OCI-LY1 (cell line): Measurements from ENCODE around the gene R3HCC1L.

Source experiments
- H2AFZ ChIP-seq: fragments of 200-600 bp; sonication (generic), shearing (Covaris generic); 2 replicates; pipeline ENCODE4 v1.6.0; 2014; ENCODE audit warnings: antibody characterized with exemption, mild to moderate bottlenecking, low read length
- H3F3A ChIP-seq: fragments of 200-600 bp; sonication (generic), shearing (Covaris generic); 2 replicates; pipeline ENCODE4 v1.6.0; 2014; ENCODE audit warnings: mild to moderate bottlenecking, antibody characterized with exemption, low read length, moderate library complexity; ENCODE audit not compliant: insufficient read depth
- H3K27ac ChIP-seq: fragments of 200-600 bp; sonication (generic); 2 replicates; pipeline ENCODE4 v1.5.1; 2014; ENCODE audit warnings: low read length, mixed run types, mild to moderate bottlenecking, low read depth; ENCODE audit not compliant: poor library complexity, severe bottlenecking
- H3K27me3 ChIP-seq: fragments of 200-600 bp; sonication (generic); 2 replicates; pipeline ENCODE4 v1.6.0; 2014; ENCODE audit warnings: antibody characterized with exemption, mild to moderate bottlenecking, low read length, moderate library complexity; ENCODE audit not compliant: insufficient read depth
- H3K36me3 ChIP-seq: fragments of 200-600 bp; sonication (generic); 2 replicates; pipeline ENCODE4 v1.6.1; 2014; ENCODE audit warnings: mild to moderate bottlenecking, antibody characterized with exemption, low read length, moderate library complexity, mixed read lengths; ENCODE audit not compliant: insufficient read depth
- H3K4me1 ChIP-seq: fragments of 200-600 bp; sonication (generic); 2 replicates; pipeline ENCODE4 v1.5.1; 2014; ENCODE audit warnings: mild to moderate bottlenecking, low read length, moderate library complexity; ENCODE audit not compliant: insufficient read depth, severe bottlenecking
- H3K4me2 ChIP-seq: fragments of 200-600 bp; sonication (generic), shearing (Covaris generic); 2 replicates; pipeline ENCODE4 v1.6.1; 2014; ENCODE audit warnings: low read length
- H3K4me3 ChIP-seq: fragments of 200-600 bp; sonication (generic); 2 replicates; pipeline ENCODE4 v1.5.1; 2014; ENCODE audit warnings: low read length, low read depth, mild to moderate bottlenecking, mixed read lengths; ENCODE audit not compliant: poor library complexity, severe bottlenecking
- H3K79me2 ChIP-seq: fragments of 200-600 bp; shearing (Covaris generic); 2 replicates; pipeline ENCODE4 v1.6.1; 2016; ENCODE audit warnings: mixed run types, low read length, mixed read lengths; ENCODE audit not compliant: insufficient read depth
- H3K9ac ChIP-seq: fragments of 200-600 bp; sonication (generic), shearing (Covaris generic); 2 replicates; pipeline ENCODE4 v1.6.1; 2014; ENCODE audit warnings: mild to moderate bottlenecking, low read length, mixed read lengths
- H3K9me2 ChIP-seq: fragments of 200-600 bp; sonication (generic), shearing (Covaris generic); 2 replicates; pipeline ENCODE4 v1.6.1; 2014; ENCODE audit warnings: low read depth, mild to moderate bottlenecking, low read length, mixed read lengths
- H3K9me3 ChIP-seq: fragments of 200-600 bp; shearing (Covaris generic); 2 replicates; pipeline ENCODE4 v1.6.1; 2014; ENCODE audit warnings: low read length, mixed read lengths
- H4K20me1 ChIP-seq: fragments of 200-600 bp; sonication (generic), shearing (Covaris generic); 2 replicates; pipeline ENCODE4 v1.6.0; 2016; ENCODE audit warnings: mild to moderate bottlenecking, low read length; ENCODE audit not compliant: insufficient read depth
- EZH2 ChIP-seq: fragments of 200-600 bp; sonication (generic), shearing (Covaris generic); IDR thresholded peaks from 2 replicates; pipeline ENCODE4 v1.8.0; 2017; ENCODE audit warnings: borderline replicate concordance, mixed run types, mild to moderate bottlenecking, antibody characterized with exemption, low read length, moderate library complexity, mixed read lengths
- TF ChIP-seq, protein P1 (sequence below): fragments of 200-600 bp; sonication (generic), shearing (Covaris generic); IDR thresholded peaks from 2 replicates; pipeline ENCODE4 v1.5.1; 2017; ENCODE audit warnings: mild to moderate bottlenecking, antibody characterized with exemption, low read length, moderate library complexity, mixed read lengths

The R3HCC1L gene

GRCh38 chr10:98088186-98088971, 46.1 kb upstream of the R3HCC1L start:
- Histone ChIP-seq H3K27me3 (no peaks in the 10 kb centered on the region), H3K9me2 (no peaks in the 10 kb centered on the region), H2AFZ (no peak overlapping the region), H3K4me3 (no peak overlapping the region), H3K36me3 (no peaks in the 10 kb centered on the region), H3K9me3 (no peaks in the 10 kb centered on the region), H3K79me2 (no peaks in the 10 kb centered on the region), H3K4me1 (no peaks in the 10 kb centered on the region), H3F3A (no peaks in the 10 kb centered on the region), H3K9ac (no peak overlapping the region), H4K20me1 (no peaks in the 10 kb centered on the region), H3K27ac (no peak overlapping the region), H3K4me2 (no peak overlapping the region)
- TF ChIP-seq EZH2, result no peak
- TF ChIP-seq, protein P1, sequence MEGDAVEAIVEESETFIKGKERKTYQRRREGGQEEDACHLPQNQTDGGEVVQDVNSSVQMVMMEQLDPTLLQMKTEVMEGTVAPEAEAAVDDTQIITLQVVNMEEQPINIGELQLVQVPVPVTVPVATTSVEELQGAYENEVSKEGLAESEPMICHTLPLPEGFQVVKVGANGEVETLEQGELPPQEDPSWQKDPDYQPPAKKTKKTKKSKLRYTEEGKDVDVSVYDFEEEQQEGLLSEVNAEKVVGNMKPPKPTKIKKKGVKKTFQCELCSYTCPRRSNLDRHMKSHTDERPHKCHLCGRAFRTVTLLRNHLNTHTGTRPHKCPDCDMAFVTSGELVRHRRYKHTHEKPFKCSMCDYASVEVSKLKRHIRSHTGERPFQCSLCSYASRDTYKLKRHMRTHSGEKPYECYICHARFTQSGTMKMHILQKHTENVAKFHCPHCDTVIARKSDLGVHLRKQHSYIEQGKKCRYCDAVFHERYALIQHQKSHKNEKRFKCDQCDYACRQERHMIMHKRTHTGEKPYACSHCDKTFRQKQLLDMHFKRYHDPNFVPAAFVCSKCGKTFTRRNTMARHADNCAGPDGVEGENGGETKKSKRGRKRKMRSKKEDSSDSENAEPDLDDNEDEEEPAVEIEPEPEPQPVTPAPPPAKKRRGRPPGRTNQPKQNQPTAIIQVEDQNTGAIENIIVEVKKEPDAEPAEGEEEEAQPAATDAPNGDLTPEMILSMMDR, result no peak

DNA sequence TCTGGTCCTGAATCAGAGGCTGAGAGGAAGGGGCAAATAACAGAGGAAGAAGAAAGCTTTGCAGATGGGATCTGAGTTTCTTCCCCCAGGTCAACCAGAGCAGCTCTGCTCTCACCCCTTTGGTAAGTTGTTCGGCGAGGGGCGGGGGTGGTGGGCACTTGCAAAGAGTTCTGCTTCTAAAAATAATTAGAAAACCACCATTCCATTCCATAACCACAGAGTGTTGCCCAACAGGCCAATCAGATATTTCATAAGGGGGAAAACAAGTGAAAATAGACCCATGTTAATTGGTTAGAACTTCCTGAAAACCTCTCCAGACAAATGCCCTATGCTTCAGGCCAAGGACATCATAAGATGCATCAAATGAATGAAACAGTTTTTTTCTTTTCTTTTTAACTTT, 43.6 kb upstream of the R3HCC1L start:
- Histone ChIP-seq H4K20me1 (no peaks in the 10 kb centered on the region), H3K4me3 (no peak overlapping the region), H2AFZ (no peak overlapping the region), H3K36me3 (no peaks in the 10 kb centered on the region), H3F3A (no peaks in the 10 kb centered on the region), H3K9ac (no peak overlapping the region), H3K27me3 (no peaks in the 10 kb centered on the region), H3K4me2 (no peak overlapping the region), H3K27ac (no peak overlapping the region), H3K4me1 (no peaks in the 10 kb centered on the region), H3K79me2 (no peaks in the 10 kb centered on the region), H3K9me3 (no peaks in the 10 kb centered on the region), H3K9me2 (no peaks in the 10 kb centered on the region)
- TF ChIP-seq, protein P1, result no peak
- TF ChIP-seq EZH2, result no peak

GRCh38 chr10:98096316-98096715, 38.1 kb upstream of the R3HCC1L start:
- Histone ChIP-seq H3K9me2 (no peaks in the 10 kb centered on the region), H3K4me2 (no peak overlapping the region), H3K9me3 (no peaks in the 10 kb centered on the region), H3K27me3 (no peaks in the 10 kb centered on the region), H3K4me3 (no peak overlapping the region), H3K27ac (no peak overlapping the region), H3K4me1 (no peaks in the 10 kb centered on the region), H3K79me2 (no peaks in the 10 kb centered on the region), H2AFZ (no peak overlapping the region), H4K20me1 (no peaks in the 10 kb centered on the region), H3F3A (no peaks in the 10 kb centered on the region), H3K36me3 (no peaks in the 10 kb centered on the region), H3K9ac (no peak overlapping the region)
- no peak for TF ChIP-seq EZH2
- TF ChIP-seq, protein P1, result no peak
